NCI-H2029 (cell line): Measurements from ENCODE around the gene LRBA.
A peak's percentile ranks its signal among the peaks of the same experiment; 100 is the strongest.
"Not testable (repeated sequence)": the region's sequence is repeated elsewhere in the genome, so short reads cannot be mapped to it uniquely, and the experiment has no call there.

Experiments used
- DNase-seq: peaks from one replicate; lab custom pipeline; 2025; lab: John Stamatoyannopoulos, UW

LRBA gene

DNA sequence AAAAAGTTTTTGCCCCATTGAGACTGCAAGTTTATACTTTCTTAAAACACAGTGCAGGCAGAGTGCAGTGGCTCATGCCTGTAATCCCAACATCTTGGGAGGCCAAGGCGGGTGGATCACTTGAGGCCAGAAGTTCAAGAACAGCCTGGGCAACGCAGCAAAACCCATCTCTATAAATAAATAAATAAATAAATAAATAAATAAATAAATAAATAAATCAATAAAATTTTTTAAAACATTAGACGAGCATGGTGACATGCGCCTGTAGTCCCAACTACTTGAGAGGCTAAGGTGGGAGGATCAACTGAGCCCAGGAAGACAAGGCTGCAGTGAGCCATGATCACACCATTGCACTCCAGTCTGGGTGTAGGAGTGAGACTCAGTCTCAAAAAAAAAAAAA lies 213.3 kb downstream of the LRBA start:
- no peak for DNase-seq

DNA sequence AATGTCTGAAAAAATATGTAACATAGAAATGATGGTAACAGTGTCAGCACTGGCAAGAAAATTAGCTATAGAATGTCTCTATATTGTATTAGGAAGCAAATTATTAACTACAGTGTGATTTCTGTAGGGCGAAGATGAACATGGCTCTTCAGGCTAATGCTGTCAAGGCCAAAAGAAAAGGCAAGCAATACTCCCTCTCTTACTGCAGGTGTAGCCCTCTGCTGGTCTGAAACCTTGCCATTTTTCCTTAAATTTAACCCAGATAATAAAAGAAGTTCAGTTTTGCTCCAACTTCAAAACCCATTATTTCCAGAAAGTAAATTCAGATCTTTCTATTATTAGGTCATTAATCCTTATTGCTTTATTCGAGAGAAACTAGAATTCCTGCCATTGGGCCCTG lies 215.9 kb downstream of the LRBA start:
- no peak for DNase-seq

DNA sequence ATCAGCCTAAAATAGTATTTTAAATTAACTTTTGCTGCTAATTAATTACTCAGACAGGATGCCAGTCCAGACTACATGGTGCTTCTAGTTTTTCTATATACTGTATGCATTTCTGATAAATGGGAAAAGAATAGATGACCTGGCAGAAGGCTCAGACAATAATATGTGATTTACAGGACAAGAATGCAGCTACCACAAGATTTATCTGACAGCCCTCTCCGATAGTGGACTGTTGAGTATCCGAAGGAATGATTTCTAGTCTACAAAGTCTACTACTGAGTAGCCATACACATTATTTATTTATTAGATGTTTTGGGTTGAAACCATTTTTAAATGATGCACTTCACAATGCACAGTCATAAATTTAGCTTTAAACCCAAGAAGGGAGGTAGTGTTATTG lies 220.4 kb downstream of the LRBA start:
- no peak for DNase-seq

DNA sequence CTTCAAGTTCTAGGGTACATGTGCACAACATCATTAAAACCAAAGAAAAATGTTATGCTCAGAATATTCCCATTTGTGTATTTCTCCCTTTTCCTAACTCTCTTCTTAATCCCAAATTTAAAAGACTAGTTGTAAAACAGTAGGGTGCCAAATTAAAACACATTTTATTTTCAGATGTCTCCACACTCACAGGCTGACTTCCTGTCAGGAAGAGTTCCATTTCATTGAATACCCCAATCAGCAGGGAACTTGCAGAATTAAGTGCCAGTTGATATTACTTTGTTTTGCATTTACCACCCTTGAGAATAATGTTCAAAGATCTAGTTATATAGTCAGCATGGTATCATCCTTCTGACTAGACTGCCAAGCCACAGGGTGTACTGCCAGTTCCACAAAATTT lies 225.2 kb downstream of the LRBA start:
- DNase-seq, result no peak

DNA sequence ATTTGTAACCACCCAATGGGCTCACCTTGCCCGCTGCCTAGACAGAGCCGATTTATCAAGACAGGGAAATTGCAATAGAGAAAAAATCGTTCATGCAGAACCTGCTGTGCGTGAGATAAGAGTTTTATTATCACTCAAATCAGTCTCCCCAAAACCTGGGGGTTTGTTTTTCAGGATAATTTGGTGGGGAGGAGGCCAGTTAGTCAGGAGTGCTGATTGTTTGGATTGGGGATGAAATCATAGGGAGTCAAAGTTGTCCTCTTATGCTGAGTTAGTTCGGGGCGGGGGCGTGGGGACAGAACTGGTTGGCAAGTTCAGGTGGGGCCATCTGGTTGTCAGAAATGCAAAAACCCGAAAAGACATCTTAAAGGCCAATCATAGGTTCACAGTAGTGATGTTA lies 230.1 kb downstream of the LRBA start:
- DNase-seq, result no peak

DNA sequence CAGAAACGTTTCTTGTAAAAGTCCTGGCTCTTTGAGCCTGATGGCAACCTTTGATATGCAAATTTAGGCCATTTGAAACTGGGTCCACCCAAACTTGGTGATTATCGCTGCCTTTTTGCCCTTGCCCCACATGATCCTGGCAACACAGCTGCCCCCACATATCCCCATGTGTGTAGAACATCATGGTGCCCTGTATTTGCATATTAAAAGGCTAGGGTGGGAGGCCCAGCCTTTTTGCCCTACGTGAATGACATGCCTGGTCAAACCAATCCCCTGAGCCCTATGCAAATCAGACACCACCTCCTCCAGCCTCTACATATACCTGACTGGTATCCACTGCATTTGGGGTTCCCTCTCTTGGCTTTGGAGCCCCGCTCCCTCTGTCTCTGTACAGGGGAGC lies 230.8 kb downstream of the LRBA start:
- DNase-seq, result no peak

DNA sequence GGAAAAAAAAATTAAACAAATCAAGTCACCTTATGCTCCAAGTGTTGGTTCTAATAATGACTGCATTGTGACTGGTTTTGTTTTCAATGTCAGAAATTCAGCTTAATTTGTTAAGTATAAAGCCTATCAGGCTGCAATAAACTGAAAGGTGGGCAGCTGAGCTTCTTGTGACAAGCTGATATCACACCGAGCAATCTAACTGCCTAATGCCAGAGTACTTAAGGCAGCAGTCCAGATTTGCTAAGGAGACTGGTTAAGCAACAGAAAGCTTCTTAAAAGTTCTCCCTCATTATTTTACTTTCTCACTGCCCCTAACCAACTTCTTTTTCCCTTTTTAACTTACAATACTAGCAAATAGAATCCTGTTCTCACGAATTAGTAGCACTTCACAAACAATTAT lies 232.2 kb downstream of the LRBA start:
- DNase-seq, result no peak

DNA sequence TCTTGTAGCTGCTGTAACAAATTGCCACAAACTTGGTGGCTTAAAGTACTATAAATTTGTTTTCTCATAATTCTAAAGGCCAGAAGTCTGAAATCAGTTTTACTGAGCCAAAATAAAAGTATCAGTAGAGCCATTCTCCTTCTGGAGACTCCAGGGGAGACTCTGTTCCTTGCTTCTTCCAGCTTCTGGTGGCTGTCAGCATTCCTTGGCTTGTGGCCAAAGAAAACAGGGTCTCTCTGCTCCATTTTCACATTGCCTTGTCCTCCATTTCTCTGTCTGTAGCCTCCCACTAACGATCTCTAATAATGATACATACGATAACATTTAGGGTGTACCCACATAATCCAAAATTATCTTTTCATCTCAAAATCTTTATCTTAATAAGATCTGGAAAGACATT lies 232.8 kb downstream of the LRBA start:
- DNase-seq, result peak; percentile 15

DNA sequence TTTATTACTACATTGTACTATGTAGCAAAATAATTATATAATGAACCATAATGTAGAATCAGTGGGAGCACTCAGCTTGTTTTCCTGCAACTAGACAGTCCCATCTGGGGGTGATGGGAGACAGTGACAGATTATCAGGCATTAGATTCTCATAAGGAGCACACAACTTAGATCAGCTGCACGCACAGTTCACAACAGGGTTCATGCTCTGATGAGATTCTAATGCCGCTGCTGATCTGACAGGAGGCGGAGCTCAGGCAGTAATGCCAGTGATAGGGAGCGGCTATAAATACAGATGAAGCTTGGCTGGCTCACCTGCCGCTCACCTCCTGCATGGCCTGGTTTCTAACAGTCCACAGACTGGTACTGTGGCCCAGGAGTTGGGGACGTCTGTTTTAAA lies 233.9 kb downstream of the LRBA start:
- DNase-seq, result no peak

DNA sequence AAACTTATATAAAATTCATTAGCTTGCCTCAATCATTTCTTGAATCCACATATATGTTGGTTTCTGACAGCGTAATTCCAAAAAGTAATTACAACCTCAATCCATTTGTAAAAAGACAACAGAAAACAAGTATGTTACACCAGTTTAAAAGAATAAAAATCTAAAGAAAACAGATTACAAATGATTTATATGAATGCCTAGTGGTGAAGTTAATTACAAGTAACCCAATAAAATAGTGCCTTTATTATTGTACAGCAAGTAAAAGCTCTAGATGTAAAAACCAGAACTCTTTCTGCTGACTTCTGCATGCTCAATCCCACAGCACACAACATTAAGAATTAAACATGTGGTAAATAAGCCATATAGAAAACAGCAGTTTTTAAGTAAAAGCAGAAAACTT lies 235.4 kb downstream of the LRBA start:
- no peak for DNase-seq

DNA sequence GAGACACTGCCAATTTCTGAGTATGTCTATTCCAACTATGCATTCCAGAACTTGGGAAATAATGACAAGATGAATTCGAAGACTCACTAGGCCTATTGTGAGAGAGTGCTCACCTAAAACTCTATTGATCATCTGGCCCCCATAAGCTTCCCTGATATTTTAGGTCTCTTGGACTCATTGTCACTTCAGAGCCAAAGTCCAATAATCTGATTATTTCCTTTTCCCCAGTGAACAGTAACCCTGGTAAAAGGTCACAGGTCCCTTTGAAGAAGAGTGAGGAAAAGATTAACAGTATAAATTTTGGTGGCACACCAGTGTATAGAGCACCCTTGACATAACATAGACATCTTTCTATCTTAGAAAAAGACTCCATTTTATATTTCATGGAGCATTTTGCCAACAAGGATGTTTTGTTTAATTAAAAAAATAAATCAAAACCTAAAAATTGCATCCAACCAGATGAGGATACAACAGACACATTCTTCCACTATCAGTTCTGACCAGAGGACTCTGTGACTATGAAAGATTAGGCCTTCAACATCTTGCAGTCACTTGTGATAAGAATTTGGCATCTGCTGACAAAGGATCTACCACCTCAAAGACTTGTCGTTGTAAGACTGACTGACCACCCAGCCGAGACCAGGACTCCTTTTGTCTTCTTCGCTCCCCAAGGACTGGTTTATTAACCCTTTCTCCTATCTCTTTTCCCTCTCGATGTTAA lies 241.2 kb downstream of the LRBA start:
- DNase-seq, result no peak

DNA sequence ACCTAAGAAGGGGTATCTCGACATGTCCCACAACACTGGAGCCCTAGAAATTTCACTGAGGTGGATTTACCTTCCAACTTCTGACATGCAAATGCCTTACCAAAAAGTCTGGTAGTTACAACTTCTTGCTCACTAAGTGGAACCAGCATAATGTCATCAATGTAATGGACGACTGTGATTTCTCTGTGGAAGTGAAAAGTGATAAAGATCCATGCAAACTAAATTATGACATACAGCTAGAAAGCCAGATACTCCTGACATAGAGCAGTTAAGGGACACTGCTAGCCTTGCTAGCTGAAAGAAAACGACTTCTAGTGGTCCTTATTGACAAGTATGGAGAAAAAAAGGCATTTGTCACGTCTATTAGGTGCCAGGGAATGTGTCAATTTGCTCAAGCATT lies 242.1 kb downstream of the LRBA start:
- DNase-seq, result no peak

DNA sequence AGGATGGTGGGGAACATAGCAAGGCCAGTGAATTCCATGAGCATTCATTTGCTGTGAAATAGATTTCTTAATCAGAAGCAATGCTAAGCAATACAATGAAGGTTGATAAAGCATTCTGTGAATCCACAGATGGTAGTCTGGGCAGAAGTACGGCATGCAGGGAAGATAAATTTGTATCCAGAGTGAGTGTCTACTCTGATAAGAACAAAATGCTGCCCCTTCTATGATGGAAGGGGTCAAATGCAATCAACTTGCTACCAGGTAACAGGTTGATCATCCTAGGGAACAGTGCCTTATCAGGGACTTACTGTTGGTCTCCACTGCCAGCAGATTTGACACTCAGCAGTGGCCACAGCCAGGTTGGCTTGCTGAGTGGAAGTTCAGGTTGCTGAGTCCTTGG lies 243.7 kb downstream of the LRBA start:
- no peak for DNase-seq

DNA sequence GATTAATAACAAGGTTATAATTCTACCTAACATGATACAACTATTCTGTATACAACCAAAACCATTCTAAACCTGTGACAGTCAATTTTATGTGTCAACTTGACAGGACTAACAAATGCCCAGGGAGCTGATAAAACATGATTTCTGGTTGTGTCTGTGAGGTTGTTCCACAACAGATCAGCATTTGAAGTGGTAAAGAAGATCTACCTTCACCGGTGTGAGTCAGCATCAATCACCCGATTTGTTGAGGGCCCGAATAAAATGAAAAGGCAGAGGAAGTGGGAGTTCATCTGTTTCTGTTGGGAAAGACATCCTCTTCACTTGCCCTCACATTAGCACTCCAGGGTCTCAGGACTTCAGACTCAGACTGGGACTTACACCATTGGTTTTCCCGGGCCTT lies 245.2 kb downstream of the LRBA start:
- no peak for DNase-seq

DNA sequence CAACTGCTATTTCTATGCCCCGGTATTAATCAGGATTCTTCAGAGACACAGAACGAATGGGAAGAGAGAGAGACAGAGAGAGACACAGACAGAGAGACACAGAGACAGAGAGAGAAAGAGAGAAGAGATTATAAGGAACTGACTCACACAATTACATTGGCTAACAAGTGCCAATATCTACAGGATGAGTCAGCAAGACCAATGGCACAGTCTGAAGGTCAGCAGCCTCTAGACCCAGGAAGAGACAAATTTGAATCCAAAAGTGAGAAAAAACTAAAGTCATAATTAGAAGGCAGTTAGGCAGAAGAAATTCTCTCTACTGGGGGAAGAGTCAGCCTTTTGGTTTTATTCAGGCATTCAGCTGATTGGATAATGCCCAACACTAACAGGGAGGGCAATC lies 245.8 kb downstream of the LRBA start:
- no peak for DNase-seq

DNA sequence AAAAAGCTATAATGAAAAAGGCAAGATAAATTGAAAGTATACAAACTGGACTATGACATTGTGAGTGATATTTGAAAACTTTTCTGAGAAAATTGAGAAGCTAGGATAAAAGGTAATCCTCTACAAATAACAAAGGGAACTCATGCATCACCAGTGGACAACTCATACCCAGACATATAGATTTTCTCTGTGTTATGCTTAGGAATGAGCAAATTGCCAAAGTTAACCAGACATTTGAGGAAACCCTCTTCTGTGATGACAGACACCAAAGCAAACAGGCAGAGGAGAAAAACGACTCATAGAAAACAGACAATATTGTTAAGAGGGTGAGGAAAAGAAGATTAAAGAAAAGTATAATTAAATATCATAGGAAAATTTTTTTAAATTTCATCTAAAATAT lies 246.6 kb downstream of the LRBA start:
- DNase-seq, result no peak

DNA sequence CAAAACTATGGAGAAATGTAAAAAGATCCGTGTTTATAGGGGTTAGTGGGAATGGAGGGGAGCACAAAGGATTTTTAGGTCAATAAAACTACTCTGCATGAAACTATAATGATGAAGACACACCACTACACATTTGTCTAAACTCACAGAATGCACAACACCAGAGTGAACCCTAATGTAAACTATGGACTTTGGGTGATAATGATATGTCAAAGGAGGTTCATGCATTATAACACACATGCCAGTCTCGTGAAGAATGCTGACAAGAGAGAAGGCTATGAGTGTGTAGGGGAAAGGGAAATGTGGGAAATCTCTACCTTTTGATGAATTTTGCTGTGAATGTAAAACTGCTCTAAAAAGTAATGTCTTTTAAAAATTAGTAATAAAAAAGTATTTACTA lies 249.9 kb downstream of the LRBA start:
- no peak for DNase-seq

DNA sequence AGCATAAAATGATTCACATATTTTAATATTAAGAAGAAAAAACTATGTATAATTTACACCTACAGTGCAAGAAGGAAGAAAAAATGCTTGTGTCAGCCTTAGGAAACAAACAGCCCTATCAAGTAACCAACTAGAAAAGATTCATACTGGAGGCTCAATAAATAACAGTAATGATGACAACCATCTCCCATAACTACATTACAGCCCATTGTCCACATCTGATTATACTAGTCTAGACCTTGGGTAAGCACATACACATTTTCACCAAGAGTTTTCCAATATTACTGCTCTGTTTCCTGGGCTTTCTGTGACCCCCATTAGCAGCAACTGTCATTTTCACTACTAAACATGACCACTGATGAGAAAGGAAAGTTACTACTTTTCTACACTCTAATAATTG lies 263.4 kb downstream of the LRBA start:
- no peak for DNase-seq

DNA sequence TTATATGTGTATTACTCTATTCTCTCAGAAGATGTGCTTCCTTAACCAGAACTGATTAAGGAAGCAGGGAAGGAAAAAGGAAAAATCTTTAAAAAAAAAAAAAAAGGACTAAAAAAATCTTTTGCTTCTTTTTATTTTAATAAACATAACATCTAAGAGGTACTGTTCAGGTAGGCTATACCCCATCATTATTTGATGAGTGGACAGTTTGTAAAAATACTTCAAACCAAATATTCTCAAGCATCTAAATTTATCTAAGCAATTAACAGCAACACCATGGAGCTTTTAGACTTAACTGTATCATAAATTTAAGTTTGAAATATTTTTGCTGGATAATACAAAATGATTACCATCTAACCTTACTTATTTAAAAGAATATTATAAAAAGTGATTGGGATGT lies 264.3 kb downstream of the LRBA start:
- DNase-seq, result no peak

DNA sequence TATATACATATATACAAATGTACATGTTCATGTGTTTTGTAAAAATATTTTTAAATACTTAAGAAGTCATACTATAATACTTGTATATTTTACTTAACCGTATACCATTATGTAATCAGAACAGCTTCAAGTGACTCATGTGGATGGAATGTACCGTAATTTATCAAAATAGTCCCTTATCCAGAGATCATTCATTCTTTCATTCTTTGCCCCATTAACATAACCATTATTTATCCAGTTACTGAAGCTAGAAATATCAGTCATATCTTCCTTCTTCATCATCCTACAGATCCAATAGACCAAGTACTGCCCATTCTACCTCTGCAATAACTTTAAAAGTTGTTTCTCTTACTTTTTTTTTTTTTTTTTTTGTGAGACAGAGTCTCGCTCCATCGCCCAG lies 268.9 kb downstream of the LRBA start:
- DNase-seq, result no peak

DNA sequence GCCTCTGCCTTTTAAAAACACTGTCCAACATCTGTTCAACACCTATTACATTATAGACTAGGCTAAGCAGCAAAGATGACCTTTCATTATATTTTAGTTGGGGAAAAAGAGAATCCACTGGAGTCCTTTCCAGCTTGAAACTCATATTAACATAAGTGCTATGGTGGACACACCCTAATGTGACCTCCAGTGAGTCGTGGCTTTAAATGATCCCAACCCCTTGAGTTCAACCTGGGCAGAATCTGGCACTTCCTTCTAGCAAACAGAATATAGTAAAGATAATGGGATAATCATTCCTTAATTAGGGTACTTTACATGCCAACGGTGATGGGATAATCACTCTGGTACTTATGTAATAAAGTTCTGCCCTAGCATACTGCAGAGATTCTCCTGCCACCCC lies 270.5 kb downstream of the LRBA start:
- DNase-seq, result no peak

DNA sequence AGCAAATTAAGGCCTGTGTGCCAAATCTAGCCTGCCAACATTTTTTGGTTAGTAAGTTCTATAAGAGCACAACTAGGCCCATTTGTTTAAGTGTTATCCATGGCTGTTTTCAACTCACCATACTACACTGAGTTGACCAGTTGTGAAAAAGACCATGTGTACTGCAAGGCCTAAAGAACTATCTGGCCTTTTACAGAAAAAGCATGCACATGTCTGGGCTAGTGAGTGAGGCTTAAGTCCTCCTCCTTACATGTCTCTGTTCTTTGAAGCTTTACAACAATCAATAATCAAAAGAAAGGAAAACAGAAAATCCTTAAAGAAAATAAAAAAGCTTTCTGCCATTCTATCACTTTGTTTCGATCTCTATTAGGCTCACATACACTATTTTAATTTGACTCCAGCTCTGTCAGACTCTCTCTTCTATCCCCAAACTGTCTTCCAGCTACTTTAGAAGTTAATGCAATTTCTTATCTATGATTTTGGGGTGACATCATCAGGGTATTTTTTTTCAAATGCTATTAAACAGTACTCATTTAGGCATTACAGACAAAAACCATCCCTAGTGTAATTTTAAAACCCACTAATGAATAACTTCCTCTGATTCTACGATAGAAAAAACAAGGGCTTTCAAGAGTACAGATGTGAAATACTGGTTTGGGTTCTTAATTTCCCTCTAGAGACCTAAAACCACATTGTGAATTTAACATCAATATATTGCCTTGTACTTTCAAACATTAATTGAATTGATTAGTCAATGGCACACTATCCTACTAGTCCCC lies 271.3 kb downstream of the LRBA start:
- no peak for DNase-seq

DNA sequence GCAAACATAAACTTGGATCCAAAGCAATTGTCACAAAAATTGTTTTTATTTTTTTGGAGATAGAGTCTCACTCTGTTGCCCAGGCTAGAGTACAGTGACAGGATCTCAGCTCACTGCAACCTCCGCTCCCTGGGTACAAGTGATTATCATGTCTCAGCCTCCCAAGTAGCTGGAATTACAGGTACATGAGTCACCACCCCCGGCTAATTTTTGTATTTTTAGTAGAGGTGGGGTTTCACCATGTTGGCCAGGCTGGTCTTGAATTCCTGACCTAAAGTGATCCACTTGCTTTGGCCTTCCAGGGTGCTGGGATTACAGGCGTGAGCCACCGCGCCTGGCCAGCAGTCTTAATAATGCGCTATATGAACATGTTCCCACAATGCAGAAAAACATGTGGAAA lies 272.2 kb downstream of the LRBA start:
- not testable (repeated sequence) for DNase-seq

DNA sequence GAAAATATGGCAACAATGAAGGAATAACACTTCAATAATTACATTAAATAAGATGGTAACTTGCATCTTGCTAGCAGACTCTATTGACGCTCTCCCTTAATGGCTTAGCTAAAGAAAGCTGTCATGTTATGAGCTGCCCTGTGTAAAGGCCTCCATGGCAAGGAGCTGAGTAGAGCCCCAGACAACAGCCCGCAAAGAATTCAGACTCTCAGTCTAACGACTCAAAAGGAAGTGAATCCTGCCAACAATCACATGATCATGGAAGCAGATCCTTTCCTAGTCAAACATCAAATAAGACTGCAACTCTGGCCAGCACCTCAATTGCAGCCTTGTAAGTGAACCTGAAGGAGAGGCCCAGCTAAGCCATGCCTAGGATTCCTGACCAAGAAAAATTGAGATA lies 275.5 kb downstream of the LRBA start:
- no peak for DNase-seq
